HTERT RPE-1 (cell line): ENCODE results near the gene EPHA5.

Experiments used
- in situ Hi-C: fragments of 300-500 bp; cut with MboI; formaldehyde crosslinking; loops from 4 replicates; pipeline ENCODE4 v1.14.3; 2020; ENCODE audit warnings: low sequenced_read_pairs

EPHA5 gene

GRCh38 chr4:65670331-65671031, at the start of gene EPHA5:
EPHA5 (minus strand) TSS chr4:65670489; CDS start chr4:65669742, 747 bp downstream.
- in situ Hi-C loops, result no loop called here

DNA sequence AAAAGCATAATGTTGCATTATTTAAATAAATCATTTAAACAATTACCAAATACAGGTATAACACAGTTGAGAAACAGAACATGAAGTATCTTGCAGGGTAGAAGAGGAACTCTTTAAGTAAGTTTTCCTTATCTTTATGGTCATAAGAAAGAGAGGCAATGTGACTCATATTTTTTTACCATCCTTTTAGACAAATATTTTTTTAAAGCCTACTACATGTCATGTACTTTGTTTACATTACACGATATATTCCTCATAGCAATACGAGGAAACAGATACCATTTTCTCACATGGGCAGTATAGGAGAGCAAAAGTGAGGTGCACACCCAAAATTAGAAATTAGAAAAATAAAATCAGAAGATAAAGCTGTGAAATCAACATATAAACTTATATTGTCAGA, 49.3 kb upstream of the EPHA5 start:
- in situ Hi-C loops, result no loop called here

- in situ Hi-C loops, result no loop called here
Measured at GRCh38 chr4:65698631-65699030, 28.3 kb upstream of the EPHA5 start.

GRCh38 chr4:65696436-65696835, 26.1 kb upstream of the EPHA5 start:
- in situ Hi-C loops, result no loop called here

DNA sequence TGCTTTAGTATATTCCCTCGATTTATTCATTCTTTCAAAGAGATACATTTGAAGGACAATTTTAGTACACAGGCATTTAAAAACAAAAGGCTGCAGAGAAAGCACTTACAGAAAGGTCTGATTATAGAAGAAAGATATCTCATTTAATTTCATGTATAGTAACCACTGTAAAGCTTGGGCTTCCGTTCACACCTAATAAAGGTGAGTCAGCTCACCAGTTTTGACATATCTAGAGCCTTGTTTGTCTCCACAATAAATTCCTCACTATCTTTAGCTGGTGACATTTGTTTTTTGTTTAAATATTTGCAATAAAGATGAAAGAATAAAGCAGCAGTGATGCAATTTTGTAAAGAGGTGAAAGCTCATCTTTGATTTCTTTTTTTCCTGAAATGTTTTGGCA, 1.1 kb upstream of the EPHA5 start:
- in situ Hi-C loops, result no loop called here

DNA sequence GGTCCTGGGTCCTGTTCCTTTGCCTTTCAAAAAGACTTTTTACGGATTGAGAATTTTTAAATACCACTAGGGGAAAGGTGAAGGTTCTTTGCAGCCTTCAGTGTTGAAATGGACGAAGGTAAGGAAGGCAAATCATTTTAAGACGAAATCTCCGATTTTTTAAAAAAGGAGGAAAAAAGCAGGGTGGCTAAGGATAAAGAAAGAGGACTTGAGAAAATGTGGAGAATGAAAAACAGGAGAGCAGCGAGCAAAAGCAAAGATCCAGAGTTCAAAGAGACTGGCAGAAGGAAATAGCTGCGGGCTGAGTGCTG, 314 bp downstream of the EPHA5 start:
- in situ Hi-C loops, result no loop called here

GRCh38 chr4:65669111-65670019, 924 bp downstream of the EPHA5 start:
- in situ Hi-C loops, result no loop called here

GRCh38 chr4:65668201-65669089, 1.8 kb downstream of the EPHA5 start:
- in situ Hi-C loops, result no loop called here

GRCh38 chr4:65667506-65668041, 2.7 kb downstream of the EPHA5 start:
- in situ Hi-C loops, result no loop called here

DNA sequence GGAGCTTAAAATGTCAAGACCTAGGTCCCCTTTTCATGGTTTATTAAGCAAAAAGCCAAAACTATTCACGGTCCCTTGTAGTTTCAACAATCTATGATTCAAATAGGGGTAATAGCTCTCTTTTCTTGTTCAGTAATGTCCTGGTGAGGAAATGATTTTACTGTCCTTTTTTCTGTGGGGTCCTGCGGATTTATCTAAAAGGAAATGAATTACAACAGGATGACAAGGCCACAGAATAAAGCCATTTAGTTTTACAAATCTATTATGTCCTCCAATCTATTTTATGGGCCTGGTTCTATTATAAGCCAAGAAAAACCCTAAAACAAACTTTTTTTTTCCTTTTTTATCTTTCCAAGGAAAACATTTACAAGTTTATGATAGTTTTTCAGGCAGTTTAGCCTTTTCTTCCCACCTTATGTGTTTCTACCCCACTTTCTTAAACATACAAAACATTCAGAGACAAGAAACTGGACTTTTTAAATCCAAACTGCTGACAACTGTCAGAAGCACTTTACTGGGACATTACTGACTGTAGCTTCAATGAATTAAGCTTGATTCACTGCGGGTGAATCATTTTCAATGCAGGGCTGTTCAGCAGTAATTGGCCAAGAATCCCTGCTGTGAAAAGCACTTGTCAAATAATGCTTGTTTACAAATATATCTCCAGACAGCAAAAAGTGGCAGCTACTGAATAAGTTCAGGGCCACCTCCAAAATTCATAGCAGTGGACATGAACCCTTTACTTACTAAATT, 4.3 kb downstream of the EPHA5 start:
- in situ Hi-C loops, result no loop called here

GRCh38 chr4:65661471-65661870, 8.8 kb downstream of the EPHA5 start:
- in situ Hi-C loops, result no loop called here

DNA sequence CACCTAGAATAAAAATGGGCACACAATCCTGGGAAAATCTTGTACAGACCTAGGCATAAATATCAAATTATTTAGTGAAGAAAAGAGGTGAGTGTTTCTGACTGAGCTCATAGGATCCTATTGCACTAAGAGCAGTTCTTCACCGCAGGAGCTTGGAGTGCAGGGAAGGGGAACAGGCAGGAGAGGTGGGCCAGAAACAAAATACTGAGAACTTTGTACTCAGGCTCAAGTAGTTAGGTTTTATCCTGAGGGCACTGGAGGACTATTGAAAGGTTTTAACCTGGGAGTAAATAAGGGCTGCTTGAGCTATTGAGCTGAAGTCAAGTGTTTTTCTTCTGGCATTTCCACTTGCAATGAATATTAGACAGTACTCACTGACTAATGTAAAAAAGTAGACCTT, 12.2 kb downstream of the EPHA5 start:
- in situ Hi-C loops, result no loop called here

GRCh38 chr4:65656008-65656407, 14.3 kb downstream of the EPHA5 start:
- in situ Hi-C loops, result no loop called here

DNA sequence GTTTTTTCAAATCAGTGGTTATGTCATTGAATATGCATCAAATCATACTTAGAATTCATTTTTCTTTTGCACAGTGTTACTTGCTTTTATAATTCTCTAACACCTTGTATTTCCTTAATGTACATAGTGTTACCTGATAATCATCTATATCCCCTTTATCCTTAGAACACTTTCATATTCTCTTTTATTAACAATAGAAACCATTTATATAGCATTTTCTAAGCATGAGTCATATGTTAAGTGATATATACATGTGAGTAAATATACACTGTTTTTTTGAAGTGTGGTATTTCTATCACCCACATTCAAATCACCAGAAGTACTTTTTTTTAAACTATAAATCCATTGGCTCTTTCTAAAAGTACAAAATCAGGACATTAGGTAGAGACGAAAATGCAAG, 15.3 kb downstream of the EPHA5 start:
- in situ Hi-C loops, result no loop called here

- in situ Hi-C loops, result no loop called here
Measured at GRCh38 chr4:65653740-65654361, 16.4 kb downstream of the EPHA5 start.

DNA sequence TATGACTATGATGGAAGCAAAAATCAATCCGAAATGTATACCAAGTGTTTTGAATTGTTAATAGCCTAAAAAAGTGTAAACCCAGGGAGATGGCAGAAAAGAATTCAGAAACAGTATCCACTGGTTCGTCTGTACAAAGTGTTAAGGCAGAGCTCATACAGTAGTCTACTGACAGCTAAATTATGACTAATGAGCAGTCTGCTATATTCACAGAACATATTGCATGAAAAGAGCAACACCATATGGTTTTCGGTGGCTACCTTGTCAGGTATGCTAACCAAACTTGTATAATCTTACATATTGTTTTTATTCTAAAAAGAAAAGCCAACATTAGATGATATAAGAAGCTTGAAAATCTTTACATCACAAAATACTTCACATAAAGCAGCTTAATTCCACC, 18.5 kb downstream of the EPHA5 start:
- in situ Hi-C loops, result no loop called here

GRCh38 chr4:65651031-65651430, 19.3 kb downstream of the EPHA5 start:
- in situ Hi-C loops, result no loop called here

- in situ Hi-C loops, result no loop called here
Measured at GRCh38 chr4:65646136-65646535, 24.2 kb downstream of the EPHA5 start.

- in situ Hi-C loops, result no loop called here
Measured at GRCh38 chr4:65645185-65645584, 25.1 kb downstream of the EPHA5 start.
